Right cardiac atrium (tissue), 5 donors: ENCODE measurements around the gene RASL11B. TPM values are rescaled to one million over a fixed set of nuclear protein-coding genes. Genes with fewer than 3 reads are reported as not detected.

Source experiments
- ATAC-seq, 2 donors: fragments of 200-7000 bp; cut with Tn5 transposase; one replicate each; pipeline versions ENCODE4 v1.8.0 to v1.9.1; 2020; ENCODE audit warnings: moderate library complexity in 2 of 2, mild to moderate bottlenecking in 1 of 2
- DNase-seq, 3 donors: peaks; one replicate each; pipeline ENCODE4 v3.0.0-alpha.2; 2020
- H3K27ac ChIP-seq: one replicate; pipeline ENCODE4 v1.5.1; 2013; ENCODE audit warnings: mild to moderate bottlenecking, low read length, control low read depth, moderate library complexity
- H3K27me3 ChIP-seq: one replicate; pipeline ENCODE4 v1.6.1; 2013; ENCODE audit not compliant: control insufficient read depth, insufficient read depth
- H3K4me1 ChIP-seq: one replicate; pipeline ENCODE4 v1.6.1; 2013; ENCODE audit warnings: low read length; ENCODE audit not compliant: control insufficient read depth, insufficient read depth
- H3K4me3 ChIP-seq: one replicate; pipeline ENCODE4 v1.5.1; 2013; ENCODE audit warnings: low read length, control low read depth
- H3K9me3 ChIP-seq: one replicate; pipeline ENCODE4 v1.6.1; 2013; ENCODE audit warnings: low read length; ENCODE audit not compliant: control insufficient read depth
- WGBS: extraction: QIAGEN DNeasy Blood & Tissue Kit; methylation state at CpG from one replicate; pipeline ENCODE4 v1.1.7; 2013; 5-methylcytosine and 5-hydroxymethylcytosine counted together
- intact Hi-C, 4 donors: fragments of 100-400 bp; cut with DNase I; formaldehyde crosslinking; loops; one replicate each; pipeline versions ENCODE4 v1.11.0 to v1.14.0; 2022 to 2023
- polyA plus RNA-seq: library from polyadenylated mRNA; stranded (reverse); fragments of 200-250 nt; gene quantifications from one replicate; pipeline ENCODE4 v1.2.3, GENCODE V29; 2013
- total RNA-seq, 4 donors: library from RNA; stranded (reverse); fragmentation: NEBNext Ultra II Directional; extraction: Animal tissue kit (Norgen Biotek cat#: 25700); gene quantifications; one replicate each; pipeline ENCODE4 v1.2.1, GENCODE V29; 2021
- donor health status: healthy with polysubstance abuse.
- donor health status: DM: no; HTN: yes; CAD: no.
- donor health status: DM: no; HTN: no; CAD: no.
- donor health status: DM: no; HTN: yes; CAD: no; lungs with severe emphysema.
- donor health status: DM: yes; HTN: yes; CAD: no.

Gene RASL11B
- total and polyA plus RNA-seq, 5 donors, result 9.6 to 37.2 (median 12.7) TPM

DNA sequence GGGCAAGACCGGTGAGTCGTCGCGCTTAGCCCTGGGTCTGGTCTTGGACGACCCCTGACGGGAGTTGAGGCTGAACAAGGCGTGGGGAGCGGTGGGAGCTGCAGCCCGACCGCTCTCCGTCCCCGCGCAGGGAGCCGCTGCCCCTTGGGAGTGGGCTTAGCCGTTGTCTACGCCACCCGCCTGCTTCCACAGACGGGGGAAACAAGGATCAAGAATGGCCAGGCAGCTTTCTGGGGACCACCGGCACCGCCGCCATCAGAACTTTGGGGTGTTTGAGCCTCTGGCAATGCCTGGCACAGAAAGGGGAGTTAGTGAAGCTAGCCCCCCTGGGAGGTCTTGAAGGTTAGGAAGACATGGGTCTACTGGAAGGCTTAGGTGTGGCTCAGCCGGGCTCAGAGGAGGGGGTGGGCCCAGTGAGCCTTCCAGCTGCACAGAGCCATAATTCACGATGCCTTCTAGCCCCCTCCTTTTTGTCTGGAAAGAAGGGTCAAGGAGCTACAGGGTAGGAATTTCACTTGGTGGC lies 583 bp downstream of the RASL11B start:
- ATAC-seq (peak; percentile 4 to 23), DNase-seq (peak in 2 of 3 donors; percentile 55 to 60)
- Histone ChIP-seq H3K27me3 (no peaks in the 10 kb centered on the region), H3K9me3 (no peaks in the 10 kb centered on the region), H3K4me3 (peak overlapping the region; percentile 49), H3K27ac (peak overlapping the region; percentile 50), H3K4me1 (no peaks in the 10 kb centered on the region)
- 9% methylated on average over 23 of the region's 23 CpGs for WGBS
- intact Hi-C loops, result loop anchor here in 3 of 4 donors (2.0 to 10.0 kb wide), 6 partner anchors 92 to 310 kb away; partner anchors contain the start of gene ERVMER34-1 (in 1 of the 3)

DNA sequence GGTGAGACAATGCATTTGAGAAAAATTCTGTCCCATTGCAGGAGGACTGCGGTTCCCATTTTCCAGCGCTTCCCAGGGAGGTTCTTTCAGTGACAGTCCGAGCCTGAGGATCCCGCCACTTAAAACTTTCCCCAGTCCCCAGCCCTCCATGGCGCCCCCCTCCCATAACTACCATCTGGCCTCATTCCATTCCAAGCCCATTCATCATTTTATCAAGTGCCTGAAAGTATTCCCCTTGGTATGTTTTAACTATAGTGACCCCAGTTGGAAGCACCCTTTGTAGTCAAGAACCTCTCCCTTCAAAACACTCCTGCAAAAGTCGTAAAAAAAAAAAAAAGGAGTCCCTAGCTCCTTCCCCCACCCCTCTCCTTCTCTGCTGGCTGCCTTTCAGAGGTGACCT lies 1.2 kb downstream of the RASL11B start:
- intact Hi-C loops, result loop anchor here in 3 of 4 donors (2.0 to 10.0 kb wide), 6 partner anchors 91 to 311 kb away; partner anchors contain the start of gene ERVMER34-1 (in 1 of the 3)
- DNase-seq, result no peak
- WGBS, result 47% methylated on average over 6 of the region's 6 CpGs
- no peak for ATAC-seq
- Histone ChIP-seq H3K27ac (no peak overlapping the region), H3K9me3 (no peaks in the 10 kb centered on the region), H3K27me3 (no peaks in the 10 kb centered on the region), H3K4me1 (no peaks in the 10 kb centered on the region), H3K4me3 (peak overlapping the region; percentile 49)

DNA sequence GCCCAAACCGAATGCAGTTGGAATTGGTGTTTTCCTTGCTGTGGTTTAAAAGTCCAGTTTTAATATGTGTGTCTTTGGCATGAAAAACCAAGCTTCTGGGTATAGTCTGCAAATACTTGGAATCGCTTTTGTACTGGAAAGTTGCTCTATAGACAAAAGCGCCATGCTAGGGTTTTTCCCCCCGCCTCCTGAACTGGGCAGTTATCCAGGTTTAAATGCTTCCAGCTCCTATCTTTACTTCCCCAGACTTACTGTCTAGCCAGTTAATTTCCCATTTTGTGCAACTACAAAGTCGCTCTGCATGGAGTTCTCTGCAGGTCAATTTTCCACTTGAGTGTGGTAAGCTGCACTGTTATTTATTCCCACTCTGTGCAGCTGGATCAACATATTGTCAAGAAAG lies 2.7 kb downstream of the RASL11B start:
- DNase-seq (peak in 1 of 3 donors; percentile 59), ATAC-seq (peak in 1 of 2 donors; percentile 10)
- H3K9me3 ChIP-seq, result no peaks in the 10 kb centered on the region
- H3K4me3 ChIP-seq, result no peak overlapping the region
- H3K27ac ChIP-seq, result no peak overlapping the region
- intact Hi-C loops, result loop anchor here in 3 of 4 donors (5.0 to 10.0 kb wide), 5 partner anchors 90 to 312 kb away; partner anchors contain the start of gene ERVMER34-1 (in 1 of the 3)
- WGBS, result 20% methylated on average over 5 of the region's 5 CpGs
- no peaks in the 10 kb centered on the region for H3K27me3 ChIP-seq
- no peaks in the 10 kb centered on the region for H3K4me1 ChIP-seq

DNA sequence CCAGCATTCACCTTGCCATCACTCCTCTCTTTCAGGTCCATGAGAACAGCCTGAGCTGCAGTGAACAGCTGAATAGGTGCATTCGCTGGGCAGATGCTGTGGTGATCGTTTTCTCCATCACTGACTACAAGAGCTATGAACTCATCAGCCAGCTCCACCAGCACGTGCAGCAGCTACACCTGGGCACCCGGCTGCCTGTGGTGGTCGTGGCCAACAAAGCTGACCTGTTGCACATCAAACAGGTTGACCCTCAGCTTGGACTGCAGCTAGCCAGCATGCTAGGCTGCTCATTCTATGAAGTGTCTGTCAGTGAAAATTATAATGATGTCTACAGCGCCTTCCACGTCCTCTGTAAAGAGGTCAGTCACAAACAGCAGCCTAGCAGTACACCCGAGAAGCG lies 3.2 kb downstream of the RASL11B start:
- Histone ChIP-seq H3K27ac (no peak overlapping the region), H3K4me1 (no peaks in the 10 kb centered on the region), H3K27me3 (no peaks in the 10 kb centered on the region), H3K9me3 (no peaks in the 10 kb centered on the region), H3K4me3 (no peak overlapping the region)
- DNase-seq (no peak), ATAC-seq (no peak)
- intact Hi-C loops, result loop anchor here in 3 of 4 donors (10.0 kb wide), 3 partner anchors 90 to 150 kb away; partner anchors contain the start of gene ERVMER34-1 (in 1 of the 3)
- WGBS, result 50% methylated on average over 9 of the region's 9 CpGs

DNA sequence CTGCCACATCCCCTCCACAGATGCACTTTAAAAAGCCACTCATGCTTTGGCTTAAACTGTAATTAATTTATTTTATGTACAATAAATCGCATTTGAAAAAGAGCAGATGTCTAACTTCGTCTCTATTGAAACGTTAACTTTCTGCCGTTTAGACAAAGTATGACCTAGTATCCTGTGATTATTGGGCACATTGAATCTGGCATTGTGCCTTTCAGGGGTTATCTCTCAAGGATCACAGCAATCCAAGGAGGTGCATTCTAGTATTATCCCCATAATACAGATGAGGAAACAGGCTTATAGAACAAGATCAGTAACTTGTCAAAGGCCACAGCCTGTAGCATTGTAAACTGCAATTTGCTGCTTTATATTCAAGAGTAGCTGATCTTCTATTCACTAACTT lies 4.6 kb downstream of the RASL11B start:
- H3K4me3 ChIP-seq, result no peak overlapping the region
- H3K4me1 ChIP-seq, result no peaks in the 10 kb centered on the region
- no peak for DNase-seq
- ATAC-seq, result no peak
- whole genome bisulfite sequencing, result 65% methylated on average over 4 of the region's 4 CpGs
- H3K27me3 ChIP-seq, result no peaks in the 10 kb centered on the region
- intact Hi-C loops, result loop anchor here in 3 of 4 donors (10.0 kb wide), 3 partner anchors 88 to 152 kb away; partner anchors contain the start of gene ERVMER34-1 (in 1 of the 3)
- no peaks in the 10 kb centered on the region for H3K9me3 ChIP-seq
- no peak overlapping the region for H3K27ac ChIP-seq

DNA sequence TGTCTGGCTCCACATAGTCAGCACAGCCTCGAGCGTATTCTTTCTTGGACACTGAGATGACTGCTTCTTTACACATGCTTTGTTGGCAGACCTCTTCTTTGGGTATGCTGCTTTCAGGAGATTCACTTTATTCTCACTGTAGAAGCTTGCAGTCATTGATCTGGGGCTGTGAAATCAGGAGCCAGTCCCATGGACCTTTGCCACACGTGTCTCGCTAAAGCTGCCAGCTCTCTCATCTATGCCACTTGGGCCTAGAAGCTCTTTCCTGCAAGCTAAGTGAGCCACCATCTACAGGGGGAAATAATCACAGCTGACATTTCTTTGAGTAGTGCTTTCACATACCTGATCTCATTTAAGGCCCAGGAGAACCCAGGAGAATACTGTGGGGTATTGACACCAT lies 5.0 kb downstream of the RASL11B start:
- no peak for DNase-seq
- intact Hi-C loops, result loop anchor here in 3 of 4 donors (10.0 kb wide), 3 partner anchors 88 to 152 kb away; partner anchors contain the start of gene ERVMER34-1 (in 1 of the 3)
- Histone ChIP-seq H3K27me3 (no peaks in the 10 kb centered on the region), H3K4me3 (no peak overlapping the region), H3K27ac (no peak overlapping the region), H3K4me1 (no peaks in the 10 kb centered on the region), H3K9me3 (no peaks in the 10 kb centered on the region)
- ATAC-seq, result no peak
- 65% methylated on average over 4 of the region's 4 CpGs for WGBS

DNA sequence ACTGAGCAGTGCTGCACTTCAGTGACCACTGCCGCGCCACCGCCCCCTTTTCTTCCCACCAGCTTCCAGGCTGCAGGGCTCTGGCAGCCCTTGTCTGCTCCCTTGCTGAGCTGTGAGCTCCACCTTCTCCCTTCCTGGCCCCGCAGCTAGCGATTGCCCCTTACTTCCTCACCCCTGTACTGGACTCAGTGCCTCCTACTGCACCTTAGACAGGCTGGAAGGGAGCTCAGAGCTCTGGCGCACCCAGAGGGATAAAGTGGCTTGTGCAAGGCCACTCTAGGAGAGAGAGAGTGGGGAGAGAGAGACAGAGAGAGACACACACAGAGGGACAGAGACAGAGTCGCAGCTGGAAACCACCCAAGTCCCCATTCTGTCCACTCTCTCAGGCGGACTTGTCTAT lies 6.0 kb downstream of the RASL11B start:
- Histone ChIP-seq H3K27me3 (no peaks in the 10 kb centered on the region), H3K4me1 (no peaks in the 10 kb centered on the region), H3K4me3 (no peak overlapping the region), H3K27ac (peak overlapping the region; percentile 22), H3K9me3 (no peaks in the 10 kb centered on the region)
- peak; percentile 53 to 82 (median 75) for DNase-seq
- ATAC-seq, result peak; percentile 79 to 84
- intact Hi-C loops, result loop anchor here in 3 of 4 donors (10.0 kb wide), 3 partner anchors 87 to 153 kb away; partner anchors contain the start of gene ERVMER34-1 (in 1 of the 3)
- 42% methylated on average over 8 of the region's 8 CpGs for WGBS

DNA sequence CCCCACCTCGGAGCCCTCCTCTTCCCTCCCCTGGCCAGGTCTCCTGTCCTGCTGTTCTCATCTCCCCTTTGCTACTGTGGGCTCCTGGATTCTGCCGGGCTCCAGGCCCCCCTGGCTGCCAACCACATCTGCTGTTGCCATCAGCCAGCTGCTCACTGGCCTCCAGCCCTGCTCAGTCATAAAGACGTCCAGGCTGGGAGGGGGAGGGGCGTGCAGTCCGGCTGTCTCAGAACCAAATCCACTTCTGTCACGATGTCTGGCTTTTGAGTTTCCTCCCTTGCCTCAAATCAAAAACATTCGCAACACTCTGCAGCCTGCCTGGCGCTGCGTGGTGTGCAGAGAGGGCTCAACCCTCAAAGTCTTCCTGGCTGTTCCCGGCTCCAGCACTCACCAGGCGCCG lies 7.1 kb downstream of the RASL11B start:
- Histone ChIP-seq H3K9me3 (no peaks in the 10 kb centered on the region), H3K4me1 (no peaks in the 10 kb centered on the region), H3K27me3 (no peaks in the 10 kb centered on the region), H3K4me3 (no peak overlapping the region), H3K27ac (peak overlapping the region; percentile 46)
- intact Hi-C loops, result loop anchor here in 3 of 4 donors (10.0 kb wide), 3 partner anchors 86 to 154 kb away; partner anchors contain the start of gene ERVMER34-1 (in 1 of the 3)
- WGBS, result 33% methylated on average over 12 of the region's 12 CpGs
- peak; percentile 64 to 68 for ATAC-seq
- DNase-seq, result peak; percentile 77 to 94 (median 93)

DNA sequence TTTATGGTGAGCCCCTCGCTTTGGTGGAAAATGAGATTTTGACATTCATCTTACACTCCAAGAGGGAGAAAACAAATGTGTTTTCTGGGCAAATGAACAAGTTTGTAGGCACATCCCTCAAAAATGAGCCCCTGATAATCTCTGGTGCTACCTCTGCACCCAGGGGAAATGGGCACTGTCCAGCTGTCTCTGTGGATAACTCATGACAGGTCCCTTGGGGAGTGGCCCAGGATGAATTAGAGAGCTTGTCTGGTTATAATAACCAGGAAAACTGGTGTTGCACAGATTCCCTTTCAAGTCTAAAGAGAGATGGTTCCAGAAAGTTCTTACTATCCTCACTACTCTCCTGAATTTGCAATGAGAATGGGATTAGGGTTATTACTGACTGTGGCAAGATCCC lies 7.5 kb downstream of the RASL11B start:
- no peaks in the 10 kb centered on the region for H3K9me3 ChIP-seq
- DNase-seq, result no peak
- H3K27ac ChIP-seq, result no peak overlapping the region
- no peaks in the 10 kb centered on the region for H3K27me3 ChIP-seq
- 64% methylated on average over 1 of the region's 1 CpG for WGBS
- H3K4me1 ChIP-seq, result no peaks in the 10 kb centered on the region
- no peak overlapping the region for H3K4me3 ChIP-seq
- intact Hi-C loops, result loop anchor here in 3 of 4 donors (10.0 kb wide), 3 partner anchors 85 to 155 kb away; partner anchors contain the start of gene ERVMER34-1 (in 1 of the 3)
- ATAC-seq, result no peak

DNA sequence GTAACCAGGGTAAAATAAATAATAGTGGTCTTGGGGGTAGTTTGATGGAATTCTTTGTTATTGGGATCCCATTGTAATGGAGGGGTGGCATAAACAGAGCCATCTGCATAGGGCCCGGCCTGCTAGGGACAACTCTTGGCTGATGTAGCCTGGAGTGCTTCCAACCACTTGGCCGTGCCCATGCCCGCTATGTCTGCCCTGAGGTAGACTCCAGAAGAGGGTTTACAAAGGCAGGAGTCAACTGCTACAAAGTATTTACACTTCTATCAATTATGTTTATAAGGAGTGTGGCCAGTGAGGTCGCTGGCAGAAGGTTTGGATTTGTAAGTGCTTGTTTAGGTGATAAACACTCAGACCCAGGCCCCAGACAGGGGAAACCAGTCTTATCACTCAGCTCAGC lies 8.1 kb downstream of the RASL11B start:
- no peaks in the 10 kb centered on the region for H3K9me3 ChIP-seq
- intact Hi-C loops, result no loop called here
- no peaks in the 10 kb centered on the region for H3K27me3 ChIP-seq
- DNase-seq, result peak in 2 of 3 donors; percentile 60 to 61
- 76% methylated on average over 4 of the region's 4 CpGs for WGBS
- no peak for ATAC-seq
- no peak overlapping the region for H3K4me3 ChIP-seq
- H3K4me1 ChIP-seq, result no peaks in the 10 kb centered on the region
- no peak overlapping the region for H3K27ac ChIP-seq

DNA sequence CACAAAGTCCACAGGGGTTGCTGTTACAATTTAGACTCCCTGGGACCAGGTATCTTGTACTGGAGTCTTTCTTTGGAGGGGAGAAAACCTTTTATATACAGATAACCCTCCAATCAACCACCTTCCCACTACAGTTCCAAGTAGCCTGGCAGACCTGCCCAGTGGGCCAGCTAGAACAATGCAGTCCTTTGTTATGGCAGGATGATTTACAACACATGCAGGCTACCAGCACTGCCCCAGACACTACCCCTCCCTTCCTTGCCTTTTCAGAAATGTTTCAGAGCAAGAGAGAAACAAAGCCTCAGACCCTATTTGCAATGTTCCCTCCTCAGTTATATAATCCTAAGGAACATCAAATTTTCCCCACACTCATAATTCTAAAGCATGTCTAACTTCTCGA lies 11.1 kb downstream of the RASL11B start:
- Histone ChIP-seq H3K4me1 (no peaks in the 10 kb centered on the region), H3K9me3 (no peaks in the 10 kb centered on the region), H3K4me3 (no peak overlapping the region), H3K27me3 (no peaks in the 10 kb centered on the region), H3K27ac (no peak overlapping the region)
- no peak for DNase-seq
- WGBS, result 53% methylated on average over 1 of the region's 1 CpG
- intact Hi-C loops, result no loop called here
- no peak for ATAC-seq
